HG03378 (cell line): ENCODE results near the gene PCSK2.
"Not testable (repeated sequence)": the region's sequence is repeated elsewhere in the genome, so short reads cannot be mapped to it uniquely, and the experiment has no call there.

Source experiments
- ATAC-seq: cut with Tn5 transposase; IDR thresholded peaks from one replicate; pipeline ENCODE4 v1.9.1; 2021; ENCODE audit warnings: mild to moderate bottlenecking, moderate library complexity; ENCODE audit not compliant: unreplicated experiment

Gene PCSK2, protein sequence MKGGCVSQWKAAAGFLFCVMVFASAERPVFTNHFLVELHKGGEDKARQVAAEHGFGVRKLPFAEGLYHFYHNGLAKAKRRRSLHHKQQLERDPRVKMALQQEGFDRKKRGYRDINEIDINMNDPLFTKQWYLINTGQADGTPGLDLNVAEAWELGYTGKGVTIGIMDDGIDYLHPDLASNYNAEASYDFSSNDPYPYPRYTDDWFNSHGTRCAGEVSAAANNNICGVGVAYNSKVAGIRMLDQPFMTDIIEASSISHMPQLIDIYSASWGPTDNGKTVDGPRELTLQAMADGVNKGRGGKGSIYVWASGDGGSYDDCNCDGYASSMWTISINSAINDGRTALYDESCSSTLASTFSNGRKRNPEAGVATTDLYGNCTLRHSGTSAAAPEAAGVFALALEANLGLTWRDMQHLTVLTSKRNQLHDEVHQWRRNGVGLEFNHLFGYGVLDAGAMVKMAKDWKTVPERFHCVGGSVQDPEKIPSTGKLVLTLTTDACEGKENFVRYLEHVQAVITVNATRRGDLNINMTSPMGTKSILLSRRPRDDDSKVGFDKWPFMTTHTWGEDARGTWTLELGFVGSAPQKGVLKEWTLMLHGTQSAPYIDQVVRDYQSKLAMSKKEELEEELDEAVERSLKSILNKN

DNA sequence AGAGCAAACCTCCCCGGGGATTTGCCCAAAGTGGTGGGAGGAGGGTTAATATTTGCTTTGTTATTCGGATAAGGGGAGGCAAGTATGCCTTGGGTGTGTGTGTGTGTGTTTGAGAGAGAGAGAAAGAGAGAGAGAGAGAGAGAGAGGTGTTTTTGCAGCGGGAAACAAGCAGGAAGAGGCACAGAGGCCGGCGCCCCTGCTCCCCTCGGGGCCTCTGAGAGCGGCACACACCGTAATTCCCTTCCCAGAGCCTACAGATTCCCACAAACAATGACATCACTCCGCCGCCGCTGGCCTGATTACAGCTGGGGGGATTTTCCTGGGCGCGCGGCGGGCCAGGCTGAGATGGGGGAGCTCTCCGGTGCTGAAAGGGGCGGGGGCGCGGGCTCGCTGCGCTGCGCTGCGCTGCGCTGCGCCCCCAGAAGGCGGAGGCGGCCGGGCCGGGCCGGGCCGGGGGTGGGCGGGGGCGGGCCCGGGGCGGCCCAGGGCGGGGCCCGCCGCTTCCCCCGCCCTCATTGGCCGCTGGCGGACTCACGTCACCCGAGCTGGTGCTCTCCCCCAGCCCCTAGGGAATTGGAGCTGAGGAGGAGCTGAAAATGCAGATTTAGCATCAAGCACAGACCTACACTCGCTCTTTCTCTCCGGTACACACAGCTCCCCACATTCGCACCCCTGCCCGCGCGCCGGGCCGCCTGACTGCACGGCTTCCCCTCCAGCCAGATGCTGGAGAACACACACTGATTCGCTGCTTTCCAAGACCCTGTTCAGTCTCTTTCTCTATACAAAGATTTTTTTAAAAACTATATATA is at the start of gene PCSK2:
Gene PCSK2 (plus strand): TSS at position 631 of the 809 bp plus-strand sequence. CDS start 266 bp downstream, outside the sequence.
- no peak for ATAC-seq

DNA sequence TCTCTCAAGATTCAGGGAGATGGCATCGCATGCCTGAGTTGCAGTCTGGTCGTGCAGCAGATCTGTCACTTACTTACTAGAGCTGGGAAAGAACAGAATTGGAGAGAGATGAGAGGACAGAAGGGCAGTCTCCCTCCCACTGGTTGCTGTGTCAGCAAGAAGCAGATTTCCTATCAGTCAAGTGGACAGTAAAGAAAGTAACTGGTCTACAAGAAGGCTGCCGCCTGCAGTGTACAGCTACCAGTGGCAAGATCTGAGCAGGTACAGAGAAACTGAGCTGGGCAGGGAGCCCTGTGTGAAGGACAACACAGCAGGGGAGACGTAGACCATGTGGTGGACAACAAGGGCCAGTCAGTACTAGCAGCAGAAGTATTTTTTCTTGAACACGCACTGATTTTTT is 49.5 kb upstream of the PCSK2 start:
- ATAC-seq = no peak

DNA sequence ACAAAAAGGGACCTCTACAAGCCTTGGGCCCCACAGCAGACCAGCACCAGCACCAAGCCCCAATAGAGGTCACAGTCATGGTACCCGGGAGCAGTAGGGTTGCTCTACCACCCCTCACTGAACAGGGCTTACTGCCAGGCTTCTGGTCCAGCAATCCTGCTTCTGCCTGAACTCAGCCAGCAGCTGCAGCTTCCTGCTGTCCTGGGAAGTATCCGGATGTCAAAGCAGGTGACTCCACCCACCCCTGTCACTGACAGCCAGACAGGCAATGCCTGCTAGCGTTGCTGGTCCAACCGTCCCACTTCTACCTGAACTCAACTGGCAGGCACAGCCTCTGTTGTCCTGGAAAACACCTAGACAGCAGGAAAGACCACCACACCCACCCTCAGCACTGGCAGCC is 47.0 kb upstream of the PCSK2 start:
- no peak for ATAC-seq

DNA sequence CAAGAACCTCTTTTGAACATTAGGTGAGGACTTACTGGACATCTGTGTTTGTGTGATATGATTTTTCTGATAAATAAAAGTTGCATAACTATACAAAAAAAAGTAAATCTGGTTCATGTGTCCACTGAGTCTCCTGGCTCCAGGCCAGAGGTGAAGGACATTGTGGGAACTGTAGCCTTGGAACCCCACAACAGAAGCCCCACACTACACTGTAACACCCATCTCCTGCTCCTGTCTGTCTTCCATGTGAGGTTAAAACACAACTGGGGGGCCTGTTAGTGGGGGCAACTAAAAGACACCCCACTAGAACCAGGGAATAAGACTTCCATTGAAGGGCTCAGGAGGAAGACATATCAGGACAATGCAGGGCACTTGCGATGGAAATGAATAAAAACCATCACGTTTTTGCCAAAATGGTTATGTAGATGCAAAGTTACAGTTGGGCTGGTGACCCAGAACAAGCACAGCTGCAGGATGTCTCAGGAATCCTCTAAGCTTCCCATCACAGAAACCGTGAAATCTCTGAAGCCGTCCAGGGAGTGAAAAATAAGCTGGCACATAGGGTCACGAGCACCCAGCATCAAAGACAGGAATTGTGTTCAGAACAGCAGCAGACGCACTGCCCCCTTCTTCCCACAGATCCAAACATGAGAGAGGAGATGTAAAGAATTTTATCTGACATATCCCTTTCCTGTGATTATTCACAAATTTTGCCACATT is 36.7 kb upstream of the PCSK2 start:
- ATAC-seq = no peak

DNA sequence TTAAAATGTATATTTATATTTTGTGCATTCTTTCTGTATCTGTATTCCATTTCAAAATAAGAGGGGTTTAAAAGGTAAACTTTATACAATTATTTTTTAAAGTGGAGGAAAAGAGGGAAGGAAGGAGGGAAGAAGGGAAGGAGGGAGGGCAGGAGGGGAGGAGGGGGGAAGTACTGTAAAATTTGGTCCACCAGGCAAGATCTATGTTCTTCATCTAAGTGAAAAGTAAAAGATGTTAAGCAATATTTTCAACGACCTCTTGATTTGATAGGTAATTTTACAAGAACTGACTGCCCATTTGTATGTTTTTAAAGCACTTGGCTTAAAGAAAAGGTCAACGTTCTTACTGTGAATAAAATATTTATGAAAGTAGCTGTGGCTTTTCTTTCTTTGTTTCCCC is 29.8 kb upstream of the PCSK2 start:
- ATAC-seq = no peak

DNA sequence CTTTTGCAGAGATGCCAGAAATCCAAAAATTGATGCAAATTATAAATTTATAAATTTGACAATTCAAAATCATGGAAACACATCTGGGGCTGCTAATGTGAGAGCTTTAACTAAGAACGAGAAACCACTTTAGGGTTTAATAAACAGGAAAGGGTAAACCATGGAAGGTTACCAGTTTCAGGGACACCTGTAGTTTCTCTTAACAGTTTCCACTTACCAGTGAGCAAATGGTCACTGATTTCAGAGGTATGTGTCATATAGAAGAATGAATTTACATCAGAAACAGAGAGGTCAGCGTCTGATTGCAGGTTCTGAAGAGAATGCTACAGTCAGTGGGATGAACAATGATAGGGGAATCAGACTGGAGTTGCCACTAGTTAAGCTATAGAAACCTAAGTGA is 24.8 kb upstream of the PCSK2 start:
- no peak for ATAC-seq

DNA sequence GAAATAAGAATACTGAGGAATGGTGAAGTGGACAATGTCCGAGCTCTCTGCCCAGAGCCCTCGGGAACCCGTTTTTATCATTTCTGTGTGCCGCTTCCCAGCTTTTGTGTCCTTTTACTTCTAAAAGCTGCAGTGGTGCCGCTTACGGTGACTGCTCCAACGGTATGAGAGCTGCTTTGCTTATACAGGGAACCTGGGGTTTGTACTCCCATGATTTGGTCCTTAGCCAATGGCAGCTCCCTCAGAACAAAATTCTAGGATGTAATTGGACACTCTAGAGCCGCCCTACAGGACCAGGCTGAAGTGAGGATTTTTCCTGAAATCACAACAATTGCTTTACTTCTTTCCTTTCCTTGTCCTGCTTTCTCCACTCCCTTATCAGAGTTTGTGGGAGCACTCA is 24.2 kb upstream of the PCSK2 start:
- no peak for ATAC-seq

DNA sequence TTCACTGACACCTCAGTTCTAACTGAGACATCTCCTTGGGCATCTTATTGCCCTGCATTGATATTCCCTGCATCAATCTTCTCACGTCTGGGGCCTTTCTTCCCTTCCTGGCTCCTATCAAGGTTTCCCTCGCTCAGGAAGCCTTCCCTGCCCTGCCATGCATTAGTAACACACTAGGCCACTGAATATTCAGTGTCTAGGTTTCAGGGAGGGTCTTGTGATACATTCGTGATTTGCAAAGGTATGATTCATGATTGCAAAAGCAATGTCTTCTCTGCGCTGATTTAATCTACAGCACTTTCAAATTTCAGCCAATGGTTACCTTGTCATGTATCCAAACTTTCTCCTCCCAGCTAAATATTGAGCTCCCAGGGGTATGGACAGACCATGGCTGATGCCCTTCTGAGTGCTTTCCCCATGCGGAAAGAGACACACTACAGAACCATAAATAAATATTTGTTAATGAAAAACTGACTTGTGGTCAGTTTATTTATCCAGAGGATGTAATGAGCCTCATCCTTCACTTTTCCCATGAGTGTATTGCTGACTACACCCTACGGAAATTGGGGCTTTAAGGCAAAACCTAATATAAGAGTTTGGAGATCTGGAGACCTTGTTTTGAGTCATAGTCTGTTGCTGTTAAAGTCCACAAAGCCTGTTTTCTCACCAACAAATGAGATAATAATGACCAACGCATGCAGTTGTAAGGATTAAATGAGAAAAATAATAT is 21.6 kb upstream of the PCSK2 start:
- no peak for ATAC-seq

DNA sequence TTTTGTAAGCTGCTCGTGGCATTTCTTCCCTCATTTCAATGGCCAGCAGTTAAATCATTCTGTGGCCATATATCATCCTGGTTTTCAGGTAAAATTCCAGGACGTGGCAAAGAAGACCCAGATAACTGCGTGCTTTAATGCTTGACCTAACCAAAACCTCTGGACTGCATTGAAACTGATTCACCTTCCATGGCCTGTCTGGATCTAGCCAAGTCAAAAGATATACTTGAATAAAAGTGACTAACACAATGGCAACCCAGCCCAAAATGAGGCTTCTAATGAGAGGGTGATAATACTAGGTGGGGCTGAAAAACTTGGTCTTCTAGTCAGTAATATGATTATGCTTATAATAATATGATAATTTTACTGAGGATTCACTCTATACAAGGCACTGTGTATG is 16.5 kb upstream of the PCSK2 start:
- no peak for ATAC-seq

DNA sequence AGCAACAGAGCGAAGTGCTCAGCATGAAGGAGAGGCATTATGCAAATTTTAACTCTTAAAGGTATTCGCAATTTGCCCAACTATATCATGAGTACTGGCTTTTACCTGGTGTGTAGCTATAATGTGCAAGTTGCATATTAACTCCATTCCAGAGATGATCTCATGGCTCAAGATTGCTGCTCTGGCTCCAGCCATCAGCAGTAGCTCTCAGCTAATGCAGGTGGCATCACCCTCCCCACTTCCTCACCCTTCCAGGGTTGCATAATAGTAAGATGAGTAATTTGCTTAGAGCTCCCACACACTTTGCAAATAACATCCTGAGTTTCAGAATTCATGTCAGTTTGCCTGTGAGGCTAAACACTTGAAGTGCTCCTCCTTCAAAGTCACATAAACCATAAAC is 15.9 kb upstream of the PCSK2 start:
- no peak for ATAC-seq

DNA sequence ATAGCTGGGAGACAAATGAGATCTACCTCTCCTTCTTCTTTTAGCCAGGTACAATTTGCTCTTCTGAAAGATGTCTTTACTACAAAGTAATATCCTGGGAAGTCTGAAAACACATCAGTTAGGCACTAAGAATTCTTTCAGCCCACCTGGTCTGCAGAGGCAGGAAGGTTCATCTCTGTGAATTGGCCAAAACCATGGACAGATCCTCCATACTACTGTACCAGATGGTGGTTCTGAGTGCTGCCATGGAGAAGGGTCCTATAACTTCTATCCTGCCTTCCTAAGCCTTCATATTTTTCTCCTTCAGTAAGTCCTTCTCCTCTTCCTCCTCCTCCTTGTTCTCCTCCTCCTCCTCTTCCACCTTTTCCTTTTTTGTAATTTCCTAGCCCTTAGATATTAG is 11.7 kb upstream of the PCSK2 start:
- no peak for ATAC-seq

DNA sequence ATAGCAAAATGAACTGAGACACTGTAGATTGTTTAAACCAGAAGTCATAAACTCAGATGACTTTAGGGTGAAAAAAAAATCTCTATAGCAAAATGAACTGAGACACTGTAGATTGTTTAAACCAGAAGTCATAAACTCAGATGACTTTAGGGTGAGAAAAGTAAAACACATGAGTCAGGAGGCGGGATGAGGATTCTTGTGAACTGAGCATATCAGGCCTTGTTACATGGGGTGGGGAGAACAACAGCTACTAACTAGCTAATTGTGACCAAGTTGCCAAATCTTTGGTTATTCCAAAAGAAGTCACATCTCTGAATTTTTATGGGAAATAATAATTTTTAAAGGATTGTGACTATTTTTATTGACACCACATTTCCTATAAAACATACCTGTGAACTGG is 7.0 kb upstream of the PCSK2 start:
- ATAC-seq = not testable (repeated sequence)

DNA sequence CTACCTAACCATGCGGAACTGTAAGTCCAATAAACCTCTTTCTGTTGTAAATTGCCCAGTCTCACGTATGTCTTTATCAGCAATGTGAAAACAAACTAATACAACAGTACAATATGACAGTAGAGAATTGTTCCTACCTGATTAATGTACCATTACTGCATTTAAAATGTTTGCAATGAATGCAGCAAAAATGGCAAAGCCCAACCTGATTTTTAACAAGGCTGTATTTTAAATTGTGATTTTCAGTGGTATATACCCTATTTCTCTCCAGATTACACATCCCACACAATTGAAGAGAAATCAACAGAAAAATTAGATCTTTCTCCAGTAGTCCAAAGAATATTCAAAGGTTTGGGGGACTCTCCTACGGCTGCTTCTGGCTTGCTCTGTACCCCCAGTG is 3.3 kb upstream of the PCSK2 start:
- no peak for ATAC-seq

DNA sequence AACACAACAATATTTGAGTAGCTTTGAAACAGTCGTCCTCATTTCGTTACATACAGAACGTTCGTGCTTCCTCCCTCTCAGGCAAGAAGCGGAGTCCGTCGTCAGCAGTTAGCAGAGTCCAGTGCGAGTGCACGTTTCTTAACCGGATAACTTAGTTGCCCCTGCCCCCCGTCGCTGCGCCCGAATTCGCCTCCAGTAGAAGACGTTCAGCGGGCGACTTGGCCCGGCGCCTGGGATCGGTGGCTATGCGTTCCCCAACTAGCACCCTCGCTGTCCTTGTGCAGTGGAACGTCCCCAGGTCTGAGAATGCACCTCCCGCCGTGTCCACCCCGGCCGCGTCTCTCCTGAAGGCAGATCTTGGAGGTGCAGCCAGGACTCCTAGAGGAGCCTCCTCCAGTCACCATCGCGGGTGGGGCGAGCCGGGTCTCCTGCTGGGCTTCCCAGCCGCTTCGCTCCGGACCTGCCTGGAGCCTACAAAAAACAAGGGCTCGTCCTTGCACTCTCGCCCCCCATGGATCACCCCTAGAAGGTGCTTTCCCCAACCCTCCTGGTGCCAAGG is 910 bp upstream of the PCSK2 start:
- ATAC-seq = no peak

DNA sequence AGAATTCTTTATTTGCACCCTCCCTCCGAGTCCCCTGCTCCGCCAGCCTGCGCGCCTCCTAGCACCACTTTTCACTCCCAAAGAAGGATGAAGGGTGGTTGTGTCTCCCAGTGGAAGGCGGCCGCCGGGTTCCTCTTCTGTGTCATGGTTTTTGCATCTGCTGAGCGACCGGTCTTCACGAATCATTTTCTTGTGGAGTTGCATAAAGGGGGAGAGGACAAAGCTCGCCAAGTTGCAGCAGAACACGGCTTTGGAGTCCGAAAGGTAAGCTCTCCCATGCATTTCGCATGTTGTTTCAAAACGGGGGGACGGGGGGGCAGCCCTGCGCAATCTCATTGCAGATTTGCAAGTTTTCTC is 357 bp downstream of the PCSK2 start:
- no peak for ATAC-seq

DNA sequence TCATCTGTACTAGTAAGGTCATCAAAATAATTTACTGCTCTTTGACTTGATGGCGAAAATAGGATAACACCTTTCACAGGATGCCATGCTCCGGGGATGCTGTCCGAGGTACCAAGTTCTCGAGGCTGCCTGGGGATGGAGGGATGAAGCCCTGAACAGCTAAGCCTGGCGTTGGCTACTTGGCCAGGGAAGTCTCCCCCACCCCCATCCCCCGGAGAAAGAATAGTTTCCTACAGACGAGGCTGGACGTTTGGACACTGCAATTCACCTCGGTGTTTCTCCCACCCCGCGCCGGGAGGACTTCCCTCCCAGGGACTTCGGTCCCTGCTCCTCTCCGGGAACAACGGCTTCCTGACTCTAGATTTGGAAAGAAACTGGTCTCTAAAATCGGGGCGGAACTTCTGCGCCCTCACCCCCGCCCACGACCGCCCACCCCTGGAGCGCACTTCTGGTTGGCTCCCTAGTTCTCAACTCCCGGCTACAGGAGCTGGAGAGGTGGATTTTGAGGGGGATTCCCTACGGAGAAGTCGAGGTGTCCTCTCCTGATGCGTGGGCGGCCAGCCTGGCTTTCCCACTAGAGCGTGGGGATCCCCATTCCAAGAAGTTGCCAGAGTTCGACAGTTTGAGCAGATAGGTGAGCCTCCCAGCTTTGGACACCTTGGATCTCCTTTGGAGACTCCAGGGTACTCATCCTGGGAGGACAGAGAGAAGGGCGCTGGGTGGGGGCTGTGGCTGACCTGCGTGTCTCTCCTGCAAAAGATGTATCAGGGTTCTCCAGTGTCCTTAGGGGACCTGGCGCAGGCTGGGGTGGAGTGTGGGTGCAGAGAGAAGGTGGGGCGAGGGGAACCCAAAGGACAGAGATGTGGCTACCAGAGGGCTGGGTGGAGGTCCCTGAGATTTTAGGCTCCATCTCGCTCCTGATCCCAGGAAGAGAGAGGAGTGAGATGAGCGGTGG is 1.1 kb downstream of the PCSK2 start:
- no peak for ATAC-seq

DNA sequence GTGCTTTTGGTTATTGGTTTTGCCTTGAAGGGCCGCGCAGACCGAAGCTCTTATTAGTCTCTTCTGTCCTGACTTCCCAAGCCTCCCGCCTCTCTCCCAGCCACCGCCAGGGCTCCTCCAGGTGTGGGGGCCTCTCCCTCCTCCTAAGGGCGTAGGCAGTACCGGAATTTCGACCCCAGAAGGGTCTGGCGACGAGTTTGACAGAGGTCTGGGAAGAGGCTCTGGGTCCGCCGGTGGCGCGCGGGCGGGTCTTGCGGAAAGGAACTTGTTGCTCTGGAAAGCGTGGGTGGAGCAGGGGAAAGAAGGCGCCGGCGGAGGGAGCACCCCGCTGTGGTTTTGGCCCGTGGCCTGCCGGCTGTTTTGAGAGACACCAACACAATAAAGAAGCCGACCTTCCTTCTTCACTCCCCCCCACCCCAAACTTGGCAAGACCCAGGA is 1.8 kb downstream of the PCSK2 start:
- no peak for ATAC-seq

DNA sequence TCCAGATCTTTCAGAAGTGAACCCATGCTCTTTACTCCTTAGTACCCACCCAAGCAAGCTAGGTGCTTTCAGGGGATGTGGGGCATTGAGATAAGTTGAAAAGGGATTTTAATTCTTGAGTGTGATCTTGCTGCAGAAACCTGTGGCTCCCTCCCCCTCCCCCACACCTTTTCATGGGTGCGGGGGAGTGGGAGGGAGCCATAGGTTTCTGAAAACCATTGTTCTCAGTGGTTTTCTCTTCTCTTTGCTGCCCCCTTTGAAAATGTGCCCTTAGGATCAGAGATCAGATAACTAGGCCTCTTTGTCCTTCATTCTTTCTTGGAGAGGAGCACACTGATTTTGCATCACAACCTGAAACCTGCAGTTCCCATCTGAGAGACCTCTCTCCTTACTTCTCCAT is 2.4 kb downstream of the PCSK2 start:
- no peak for ATAC-seq

DNA sequence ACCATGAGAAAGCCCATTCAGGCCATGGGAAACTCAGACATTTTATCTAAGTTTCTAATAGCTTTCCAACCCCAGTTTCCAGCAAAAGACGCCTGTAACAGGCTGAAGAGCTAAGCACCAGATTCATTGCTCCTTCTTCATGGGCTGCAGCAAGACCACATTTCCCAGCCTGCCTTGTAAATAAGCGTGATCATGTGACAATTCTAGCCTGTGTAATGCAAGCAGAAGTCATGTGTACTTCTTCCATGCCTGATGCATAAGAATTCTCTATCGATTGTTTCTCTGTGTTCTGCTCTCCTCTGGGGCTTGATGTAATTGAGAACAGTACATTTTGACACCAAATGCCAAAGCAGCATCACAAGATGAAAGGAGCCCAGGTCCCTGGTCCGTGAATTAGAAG is 6.8 kb downstream of the PCSK2 start:
- ATAC-seq = no peak
